Upper lobe of right lung (tissue), 1 donor: ENCODE data around the gene SYT11. TPM values are rescaled to one million over a fixed set of nuclear protein-coding genes. Genes with fewer than 3 reads are reported as not detected.
"Not testable (repeated sequence)": the region's sequence is repeated elsewhere in the genome, so short reads cannot be mapped to it uniquely, and the experiment has no call there.

ENCODE experiments used
- ATAC-seq: fragments of 200-7000 bp; cut with Tn5 transposase; one replicate; pipeline ENCODE4 v1.9.1; 2020; ENCODE audit warnings: mild to moderate bottlenecking, moderate library complexity
- DNase-seq: peaks from one replicate; pipeline ENCODE4 v3.0.0-alpha.2; 2020
- H3K27ac ChIP-seq: fragments of 200-600 bp; one replicate; pipeline ENCODE4 v1.8.0; 2022
- H3K27me3 ChIP-seq: fragments of 200-600 bp; one replicate; pipeline ENCODE4 v1.8.0; 2022; ENCODE audit warnings: mild to moderate bottlenecking
- H3K36me3 ChIP-seq: fragments of 200-600 bp; one replicate; pipeline ENCODE4 v1.8.0; 2022
- H3K4me1 ChIP-seq: fragments of 200-600 bp; one replicate; pipeline ENCODE4 v1.8.0; 2022
- H3K4me3 ChIP-seq: fragments of 200-600 bp; one replicate; pipeline ENCODE4 v1.8.0; 2022; ENCODE audit warnings: mild to moderate bottlenecking
- H3K9me3 ChIP-seq: fragments of 200-600 bp; one replicate; pipeline ENCODE4 v1.8.0; 2022
- intact Hi-C: fragments of 100-400 bp; cut with DNase I; formaldehyde crosslinking; loops from one replicate; pipeline ENCODE4 v1.11.0; 2022
- total RNA-seq: library from RNA; stranded (reverse); fragmentation: NEBNext Ultra II Directional; extraction: Animal tissue kit (Norgen Biotek cat#: 25700); gene quantifications from one replicate; pipeline ENCODE4 v1.2.1, GENCODE V29; 2021
- TF ChIP-seq, protein P1 (sequence below): fragments of 200-600 bp; IDR thresholded peaks from one replicate; pipeline ENCODE4 v1.8.0; 2022; ENCODE audit warnings: antibody characterized with exemption
- donor health status: DM: no; HTN: yes; CAD: no; lungs with severe emphysema.

SYT11 gene
- total RNA-seq, 1 donor from 2014 or later: 8.9 TPM

DNA sequence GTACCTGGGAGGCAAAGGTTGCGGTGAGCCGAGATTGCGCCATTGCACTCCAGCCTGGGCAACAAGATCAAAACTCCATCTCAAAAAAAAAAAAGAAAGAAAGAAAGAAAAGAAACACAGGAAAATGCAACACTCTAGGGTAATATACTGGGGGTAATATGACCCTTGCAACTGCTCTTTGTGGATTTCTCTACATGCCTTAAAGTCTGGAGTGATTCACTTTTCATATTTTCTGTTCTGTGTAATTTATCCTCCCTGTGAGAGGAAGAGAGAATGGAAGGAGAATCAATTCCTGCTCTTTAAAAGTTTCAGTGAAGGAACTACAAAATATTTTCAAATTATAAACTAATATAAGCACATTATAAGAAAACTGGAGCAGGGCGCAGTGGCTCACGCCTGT, 29.1 kb downstream of the SYT11 start:
- no peak overlapping the region for H3K4me3 ChIP-seq
- H3K4me1 ChIP-seq: peaks cover 6% of the 10 kb centered on the region
- no peaks in the 10 kb centered on the region for H3K9me3 ChIP-seq
- intact Hi-C loops: no loop called here
- H3K27me3 ChIP-seq: no peaks in the 10 kb centered on the region
- H3K36me3 ChIP-seq: no peaks in the 10 kb centered on the region
- ATAC-seq (no peak), DNase-seq (no peak)
- TF ChIP-seq, protein P1, sequence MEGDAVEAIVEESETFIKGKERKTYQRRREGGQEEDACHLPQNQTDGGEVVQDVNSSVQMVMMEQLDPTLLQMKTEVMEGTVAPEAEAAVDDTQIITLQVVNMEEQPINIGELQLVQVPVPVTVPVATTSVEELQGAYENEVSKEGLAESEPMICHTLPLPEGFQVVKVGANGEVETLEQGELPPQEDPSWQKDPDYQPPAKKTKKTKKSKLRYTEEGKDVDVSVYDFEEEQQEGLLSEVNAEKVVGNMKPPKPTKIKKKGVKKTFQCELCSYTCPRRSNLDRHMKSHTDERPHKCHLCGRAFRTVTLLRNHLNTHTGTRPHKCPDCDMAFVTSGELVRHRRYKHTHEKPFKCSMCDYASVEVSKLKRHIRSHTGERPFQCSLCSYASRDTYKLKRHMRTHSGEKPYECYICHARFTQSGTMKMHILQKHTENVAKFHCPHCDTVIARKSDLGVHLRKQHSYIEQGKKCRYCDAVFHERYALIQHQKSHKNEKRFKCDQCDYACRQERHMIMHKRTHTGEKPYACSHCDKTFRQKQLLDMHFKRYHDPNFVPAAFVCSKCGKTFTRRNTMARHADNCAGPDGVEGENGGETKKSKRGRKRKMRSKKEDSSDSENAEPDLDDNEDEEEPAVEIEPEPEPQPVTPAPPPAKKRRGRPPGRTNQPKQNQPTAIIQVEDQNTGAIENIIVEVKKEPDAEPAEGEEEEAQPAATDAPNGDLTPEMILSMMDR: no peak
- H3K27ac ChIP-seq: no peak overlapping the region

DNA sequence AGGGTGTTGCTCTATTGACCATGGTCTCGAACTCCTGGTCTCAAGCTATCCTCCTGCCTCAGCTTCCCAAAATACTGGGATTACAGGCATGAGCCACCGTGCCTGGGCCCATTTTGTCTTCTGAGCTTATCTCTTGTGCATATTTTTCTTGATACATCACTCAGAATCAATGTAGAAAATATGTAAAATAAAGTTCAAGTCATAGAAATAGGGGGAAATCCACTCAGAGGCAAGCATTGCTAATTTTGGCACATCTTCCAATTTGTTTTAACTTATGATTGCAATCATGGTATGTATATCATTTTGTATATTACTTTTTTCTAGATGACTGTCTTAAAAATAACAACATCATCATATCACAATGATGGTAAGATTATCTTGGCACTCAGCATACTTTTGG, 30.2 kb downstream of the SYT11 start:
- no peaks in the 10 kb centered on the region for H3K36me3 ChIP-seq
- H3K27me3 ChIP-seq: no peaks in the 10 kb centered on the region
- H3K9me3 ChIP-seq: no peaks in the 10 kb centered on the region
- ATAC-seq (no peak), DNase-seq (no peak)
- TF ChIP-seq, protein P1: no peak
- H3K4me3 ChIP-seq: no peak overlapping the region
- H3K27ac ChIP-seq: no peak overlapping the region
- intact Hi-C loops: no loop called here
- H3K4me1 ChIP-seq: peaks cover 12% of the 10 kb centered on the region

DNA sequence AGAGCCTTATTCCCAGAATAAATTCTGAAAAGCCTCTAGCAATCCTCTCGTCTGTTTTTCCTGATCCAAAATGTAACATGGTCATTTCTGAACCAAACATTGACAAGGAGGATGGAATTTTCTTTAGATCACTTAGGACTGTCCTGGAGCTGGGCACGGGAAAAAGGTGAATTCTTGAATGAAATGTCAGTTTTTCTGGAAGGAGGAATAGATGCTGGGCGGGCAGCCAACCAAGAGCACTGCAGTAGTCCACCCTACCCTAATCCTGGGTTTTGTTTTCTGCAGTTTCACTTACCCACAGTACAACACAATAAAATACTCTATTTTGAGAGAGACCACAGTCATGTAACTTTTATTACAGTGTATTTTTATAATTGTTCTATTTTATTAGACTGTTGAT, 30.9 kb downstream of the SYT11 start:
- ATAC-seq: no peak
- DNase-seq: no peak
- Histone ChIP-seq H3K4me3 (no peak overlapping the region), H3K36me3 (no peaks in the 10 kb centered on the region), H3K27me3 (no peaks in the 10 kb centered on the region), H3K4me1 (peaks cover 12% of the 10 kb centered on the region), H3K27ac (no peak overlapping the region), H3K9me3 (no peaks in the 10 kb centered on the region)
- intact Hi-C loops: no loop called here
- TF ChIP-seq, protein P1: no peak

DNA sequence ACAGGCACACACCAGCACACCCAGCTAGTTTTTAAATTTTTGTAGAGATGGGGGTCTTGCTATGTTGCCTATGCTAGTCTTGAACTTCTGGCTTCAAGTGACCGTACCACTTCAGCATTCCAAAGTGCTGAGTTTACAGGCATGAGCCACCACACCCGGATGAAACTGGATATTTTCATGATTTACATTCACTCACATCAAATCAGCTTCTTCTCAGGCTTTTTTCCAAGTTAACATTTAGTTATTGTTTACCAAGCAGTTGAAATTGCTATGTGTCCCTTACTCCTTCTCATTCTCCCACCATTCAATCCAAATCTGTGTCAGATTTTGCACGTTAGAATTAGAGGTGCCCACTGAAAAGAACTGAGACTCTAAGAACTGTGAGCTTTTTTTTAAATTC, 33.4 kb downstream of the SYT11 start:
- TF ChIP-seq, protein P1: no peak
- H3K36me3 ChIP-seq: peaks cover 20% of the 10 kb centered on the region
- H3K4me1 ChIP-seq: peaks cover 12% of the 10 kb centered on the region
- peak overlapping the region; percentile 56 for H3K27ac ChIP-seq
- ATAC-seq: peak; percentile 23
- no peaks in the 10 kb centered on the region for H3K9me3 ChIP-seq
- intact Hi-C loops: no loop called here
- H3K4me3 ChIP-seq: no peak overlapping the region
- DNase-seq: no peak
- no peaks in the 10 kb centered on the region for H3K27me3 ChIP-seq

DNA sequence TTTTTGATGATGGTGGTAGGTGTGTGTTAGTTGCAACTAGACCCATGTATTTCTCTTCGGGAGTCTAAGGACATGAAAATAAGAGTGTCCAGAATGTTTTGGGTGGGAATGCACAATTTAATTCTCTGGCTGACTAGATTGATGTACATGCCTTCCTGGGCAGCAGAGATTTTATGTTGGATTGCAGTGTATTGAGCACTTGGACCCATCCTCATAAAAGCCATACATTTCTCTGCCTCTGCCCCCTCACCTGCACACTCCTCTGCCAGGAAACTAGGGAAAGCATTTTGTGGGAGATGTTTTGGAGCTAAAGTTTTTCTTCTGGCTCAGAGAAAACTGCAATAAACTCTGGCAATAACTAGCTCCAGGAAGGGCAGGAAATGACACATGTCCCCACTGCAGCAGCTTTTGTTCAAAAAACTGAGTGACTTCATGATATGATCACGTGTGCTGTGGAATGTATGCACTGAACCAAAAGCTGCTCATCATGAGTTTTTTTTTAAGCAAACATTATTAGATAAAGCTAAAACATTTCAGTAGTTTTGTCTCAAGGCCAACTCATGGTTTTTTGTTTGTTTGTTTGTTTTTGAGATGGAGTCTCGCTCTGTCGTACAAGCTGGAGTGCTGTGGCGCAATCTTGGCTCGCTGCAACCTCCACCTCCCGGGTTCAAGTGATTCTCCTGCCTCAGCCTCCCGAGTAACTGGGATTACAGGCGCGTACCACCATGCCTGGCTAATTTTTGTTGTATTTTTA, 34.2 kb downstream of the SYT11 start:
- ATAC-seq (peak; percentile 65), DNase-seq (no peak)
- Histone ChIP-seq H3K36me3 (peaks cover 28% of the 10 kb centered on the region), H3K27me3 (no peaks in the 10 kb centered on the region), H3K4me1 (peaks cover 12% of the 10 kb centered on the region), H3K4me3 (no peak overlapping the region), H3K27ac (peak overlapping the region; percentile 56), H3K9me3 (no peaks in the 10 kb centered on the region)
- TF ChIP-seq, protein P1: no peak
- intact Hi-C loops: no loop called here

DNA sequence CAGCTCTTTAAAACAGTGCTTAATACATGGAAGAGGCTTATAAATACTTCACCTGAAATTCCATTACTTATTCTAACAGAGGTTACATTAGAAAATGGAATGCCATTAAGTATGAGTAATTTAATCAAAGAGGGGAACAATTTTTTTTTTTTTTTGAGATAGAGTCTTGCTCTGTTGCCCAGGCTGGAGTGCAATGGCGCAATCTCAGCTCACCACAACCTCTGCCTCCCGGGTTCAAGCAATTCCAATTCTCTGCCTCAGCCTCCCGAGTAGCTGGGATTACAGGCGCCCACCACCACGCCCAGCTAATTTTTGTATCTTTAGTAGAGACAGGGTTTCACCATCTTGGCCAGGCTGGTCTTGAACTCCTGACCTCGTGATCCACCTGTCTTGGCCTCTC, 36.2 kb downstream of the SYT11 start:
- peaks cover 48% of the 10 kb centered on the region for H3K36me3 ChIP-seq
- DNase-seq, H3K27ac ChIP-seq, H3K9me3 ChIP-seq, ATAC-seq, H3K4me3 ChIP-seq, H3K27me3 ChIP-seq, intact Hi-C loops: not testable (repeated sequence)
- H3K4me1 ChIP-seq: peaks cover 12% of the 10 kb centered on the region

DNA sequence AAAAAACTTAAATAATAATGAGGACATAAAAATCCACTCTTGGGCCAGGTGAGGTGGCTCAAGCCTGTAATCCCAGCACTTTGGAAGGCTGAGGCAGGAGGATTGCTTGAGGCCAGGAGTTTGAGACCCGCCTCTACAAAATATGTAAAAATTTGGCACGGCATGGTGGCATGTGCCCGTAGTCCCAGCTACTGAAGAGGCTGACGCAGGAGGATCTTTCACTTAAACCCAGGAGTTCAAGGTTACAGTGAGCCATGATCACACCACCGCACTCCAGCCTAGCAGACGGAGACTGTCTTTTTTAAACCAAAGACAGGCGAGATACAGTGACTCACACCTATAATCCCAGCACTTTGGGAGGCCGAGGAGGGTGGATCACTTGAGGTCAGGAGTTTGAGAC, 37.1 kb downstream of the SYT11 start:
- intact Hi-C loops: not testable (repeated sequence)

More for the DNA sequence above, 37.1 kb downstream of the SYT11 start:
- H3K27ac ChIP-seq, ATAC-seq, H3K27me3 ChIP-seq, H3K9me3 ChIP-seq, H3K4me3 ChIP-seq, DNase-seq: not testable (repeated sequence)
- peaks cover 57% of the 10 kb centered on the region for H3K36me3 ChIP-seq
- peaks cover 12% of the 10 kb centered on the region for H3K4me1 ChIP-seq
